HCT116 (cell line): Measurements from ENCODE around the gene SYCP2. TPM values are rescaled to one million over a fixed set of nuclear protein-coding genes. Genes with fewer than 3 reads are reported as not detected.

Experiments
- ATAC-seq: fragments of 200-7000 bp; cut with Tn5 transposase; 2 replicates; pipeline ENCODE4 v1.9.1; 2020; ENCODE audit warnings: mild to moderate bottlenecking, moderate library complexity
- BruUV-seq: library from RNA; stranded (reverse); fragments of 400-500 nt; replicated peaks from 2 replicates; lab custom pipeline; 2021; lab: Mats Ljungman, UMichigan
- CTCF ChIA-PET: fragments of 300-600 bp; sonication (Branson Sonifier 250); formaldehyde crosslinking; loops from one replicate; lab custom pipeline; 2021; ENCODE audit warnings: antibody characterized with exemption; lab: Charles Lee
- POLR2A ChIA-PET: fragments of 300-600, 350-600 bp; sonication (Branson Sonifier 250); formaldehyde crosslinking; loops from one replicate; lab custom pipeline; 2021; ENCODE audit warnings: antibody characterized with exemption; lab: Charles Lee
- RAD21 ChIA-PET, 2 experiments: fragments of 300-600 bp; sonication (Branson Sonifier 250); formaldehyde crosslinking; loops; one replicate each; lab custom pipeline; 2023; ENCODE audit warnings: low total read pairs in 2 of 2; ENCODE audit not compliant: uncharacterized antibody in 2 of 2, unreplicated experiment in 2 of 2, low non-redundant PET in 1 of 2; lab: Charles Lee
- DNase-seq: peaks from one replicate; pipeline ENCODE4 v3.0.0-alpha.2; 2010; ENCODE audit warnings: low read depth, low spot score
- H2AFZ ChIP-seq: fragments of 200-600 bp; shearing (Covaris generic), sonication (generic); 2 replicates; pipeline ENCODE4 v1.6.1; 2017; ENCODE audit warnings: low read depth, mixed run types, mixed read lengths, antibody characterized with exemption, low read length; ENCODE audit not compliant: poor library complexity, severe bottlenecking
- H3K27ac ChIP-seq: 2 replicates; pipeline ENCODE4 v1.5.1; 2012; ENCODE audit warnings: low read depth, low read length
- H3K27me3 ChIP-seq: fragments of 200-600 bp; sonication (generic); 2 replicates; pipeline ENCODE4 v1.6.1; 2016; ENCODE audit warnings: mixed run types, low read length, mixed read lengths; ENCODE audit not compliant: insufficient read depth
- H3K36me3 ChIP-seq, 2 experiments: fragments of 200-500 bp in 1 of 2; fragments of 200-600 bp in 1 of 2; sonication (Bioruptor generic) in 1 of 2; sonication (generic) in 1 of 2; 2 replicates each; pipeline versions ENCODE4 v1.5.1 to v1.6.1; 2014 to 2016; ENCODE audit warnings: low read length in 2 of 2, inconsistent platforms in 1 of 2, mixed read lengths in 1 of 2, mixed run types in 1 of 2; ENCODE audit not compliant: insufficient read depth in 2 of 2, control insufficient read depth in 1 of 2
- H3K4me1 ChIP-seq, 2 experiments: fragments of 200-600 bp in 1 of 2; sonication (generic) in 1 of 2; 2 replicates each; pipeline versions ENCODE4 v1.5.1 to v1.6.1; 2012 to 2017; ENCODE audit warnings: low read length in 2 of 2, inconsistent platforms in 1 of 2, mild to moderate bottlenecking in 1 of 2, mixed read lengths in 1 of 2, mixed run types in 1 of 2, moderate library complexity in 1 of 2; ENCODE audit not compliant: insufficient read depth in 2 of 2, control insufficient read depth in 1 of 2
- H3K4me2 ChIP-seq: fragments of 200-600 bp; sonication (generic); 2 replicates; pipeline ENCODE4 v1.6.1; 2017; ENCODE audit warnings: mixed run types, low read length, mixed read lengths
- H3K4me3 ChIP-seq, 2 experiments: fragments of 200-600 bp in 1 of 2; sonication (generic) in 1 of 2; replicated peaks in 1 of 2; 2 replicates each; pipeline ENCODE4 v1.5.1; 2011 to 2016; ENCODE audit warnings: low read length in 2 of 2, control low read depth in 1 of 2, low read depth in 1 of 2, mild to moderate bottlenecking in 1 of 2, mixed read lengths in 1 of 2, mixed run types in 1 of 2
- H3K79me2 ChIP-seq: fragments of 200-600 bp; sonication (generic); 2 replicates; pipeline ENCODE4 v1.6.1; 2017; ENCODE audit warnings: mild to moderate bottlenecking, mixed run types, low read length, moderate library complexity, mixed read lengths; ENCODE audit not compliant: insufficient read depth
- H3K9ac ChIP-seq: fragments of 200-600 bp; sonication (generic); 2 replicates; pipeline ENCODE4 v1.6.1; 2016; ENCODE audit warnings: low read length, mixed read lengths
- H3K9me2 ChIP-seq: fragments of 200-600 bp; sonication (generic), shearing (Covaris generic); 2 replicates; pipeline ENCODE4 v1.6.1; 2017; ENCODE audit warnings: mixed run types, mild to moderate bottlenecking, moderate library complexity; ENCODE audit not compliant: insufficient read depth
- H3K9me3 ChIP-seq, 2 experiments: fragments of 200-500 bp in 1 of 2; fragments of 200-600 bp in 1 of 2; sonication (Bioruptor generic) in 1 of 2; sonication (generic) in 1 of 2; 2 replicates each; pipeline ENCODE4 v1.6.1; 2014 to 2017; ENCODE audit warnings: low read length in 2 of 2, mixed read lengths in 2 of 2, inconsistent platforms in 1 of 2, low read depth in 1 of 2, mild to moderate bottlenecking in 1 of 2, mixed run types in 1 of 2, moderate library complexity in 1 of 2; ENCODE audit not compliant: control insufficient read depth in 1 of 2, insufficient read depth in 1 of 2
- H4K20me1 ChIP-seq: fragments of 200-600 bp; sonication (generic), shearing (Covaris generic); 2 replicates; pipeline ENCODE4 v1.6.1; 2017; ENCODE audit warnings: mixed run types, mild to moderate bottlenecking, moderate library complexity; ENCODE audit not compliant: insufficient read depth
- ATF3 ChIP-seq: IDR thresholded peaks from 2 replicates; pipeline ENCODE4 v1.6.1; 2012
- CBX3 ChIP-seq: IDR thresholded peaks from 2 replicates; pipeline ENCODE4 v1.6.1; 2012; ENCODE audit warnings: low read depth
- CTCF ChIP-seq, 3 experiments: fragments of 200-600 bp in 1 of 3; sonication (generic) in 1 of 3; IDR thresholded peaks in 2 of 3; conservative IDR thresholded peaks in 1 of 3; 2 replicates each; pipeline ENCODE4 v1.5.1; 2012 to 2017; ENCODE audit warnings: low read depth in 2 of 3, low read length in 2 of 3, antibody characterized with exemption in 1 of 3, borderline replicate concordance in 1 of 3, control low read depth in 1 of 3, mild to moderate bottlenecking in 1 of 3, mixed read lengths in 1 of 3, mixed run types in 1 of 3, moderate library complexity in 1 of 3; ENCODE audit not compliant: insufficient read depth in 1 of 3
- EGR1 ChIP-seq: IDR thresholded peaks from 2 replicates; pipeline ENCODE4 v1.6.1; 2012; ENCODE audit warnings: low read depth
- ELF1 ChIP-seq: IDR thresholded peaks from 2 replicates; pipeline ENCODE4 v1.6.1; 2012; ENCODE audit warnings: low read depth, borderline replicate concordance
- JUND ChIP-seq: IDR thresholded peaks from 2 replicates; pipeline ENCODE4 v1.6.1; 2012
- MAX ChIP-seq: IDR thresholded peaks from 2 replicates; pipeline ENCODE4 v1.6.1; 2012
- POLR2AphosphoS5 ChIP-seq: IDR thresholded peaks from 2 replicates; pipeline ENCODE4 v1.6.1; 2011; ENCODE audit warnings: mild to moderate bottlenecking, low read depth, low read length, moderate library complexity
- RAD21 ChIP-seq: IDR thresholded peaks from 2 replicates; pipeline ENCODE4 v1.6.1; 2012; ENCODE audit warnings: low read depth, mild to moderate bottlenecking
- REST ChIP-seq: IDR thresholded peaks from 2 replicates; pipeline ENCODE4 v1.6.1; 2012; ENCODE audit warnings: low read depth
- SIN3A ChIP-seq: IDR thresholded peaks from 2 replicates; pipeline ENCODE4 v1.6.1; 2012; ENCODE audit warnings: low read depth
- SP1 ChIP-seq: IDR thresholded peaks from 2 replicates; pipeline ENCODE4 v1.6.1; 2012; ENCODE audit warnings: low read depth
- ZFX ChIP-seq: fragments of 450-650 bp; IDR thresholded peaks from 2 replicates; pipeline ENCODE4 v1.6.1; 2017
- intact Hi-C: fragments of 100-400 bp; cut with micrococcal nuclease; formaldehyde crosslinking; loops from 2 replicates; pipeline ENCODE4 v1.10.0; 2022
- total RNA-seq: library from RNA; stranded (reverse); gene quantifications from one replicate; pipeline ENCODE4 v1.2.1, GENCODE V29; 2021; ENCODE audit not compliant: unreplicated experiment

SYCP2 gene
- total RNA-seq, 1 experiment from 2014 or later: 0.59 TPM

- Histone ChIP-seq H3K4me2 (no peak overlapping the region), H3K36me3 (no peaks in the 10 kb centered on the region), H3K27ac (no peak overlapping the region), H3K27me3 (peaks cover 14% of the 10 kb centered on the region), H3K9ac (no peak overlapping the region), H3K79me2 (no peaks in the 10 kb centered on the region), H3K9me3 (no peaks in the 10 kb centered on the region), H3K4me1 (no peaks in the 10 kb centered on the region), H3K9me2 (no peaks in the 10 kb centered on the region), H3K4me3 (no peak overlapping the region), H4K20me1 (no peaks in the 10 kb centered on the region), H2AFZ (no peak overlapping the region)
- RAD21 ChIA-PET: no interaction called here
- POLR2A ChIA-PET: no interaction called here
- ATAC-seq (no peak), DNase-seq (no peak)
- intact Hi-C loops: no loop called here
- CTCF ChIA-PET: no interaction called here
- BruUV-seq: no TSS peak
- TF ChIP-seq ZFX (no peak), CTCF (IDR thresholded peaks at IDR 0.05 in 2 of 3, conservative IDR thresholded peaks at IDR 0.05 in 1 of 3; ENCODE audit: borderline replicate concordance in 1 of 3, insufficient read depth in 1 of 3, low read depth in 2 of 3, low read length in 2 of 3) (no peak), REST (no peak), JUND (no peak), POLR2AphosphoS5 (no peak), RAD21 (no peak), EGR1 (no peak), ATF3 (no peak), CBX3 (no peak), MAX (no peak), ELF1 (no peak), SIN3A (no peak), SP1 (no peak)
Measured at GRCh38 chr20:59817406-59817805, 116.0 kb downstream of the SYCP2 start.
